Measurements from ENCODE around the gene ZNF474. TPM values are rescaled to one million over a fixed set of nuclear protein-coding genes. Genes with fewer than 3 reads are reported as not detected.
A peak's percentile ranks its signal among the peaks of the same experiment; 100 is the strongest.

Gene ZNF474
- total and polyA plus RNA-seq, 4 donors: 0.94 to 8.9 (median 5.2) TPM

GRCh38 chr5:122112063-122112462 is 17.3 kb upstream of the ZNF474 start:
- H3K9me3 ChIP-seq (ENCODE audit: control insufficient read depth in 4 of 4, insufficient read depth in 3 of 4, low read length in 3 of 4): no peaks in the 10 kb centered on the region
- H3K27ac ChIP-seq (ENCODE audit: low read depth in 1 of 2, low read length in 1 of 2): no peak overlapping the region
- no peak for DNase-seq
- ATAC-seq (ENCODE audit: insufficient read depth, low FRiP score): no peak
- H3K9ac ChIP-seq (ENCODE audit: insufficient read depth in 1 of 2, low read length in 2 of 2): no peak overlapping the region
- whole genome bisulfite sequencing, 2 donors: 55 to 62% methylated on average over 3 of the region's 3 CpGs
- H3K36me3 ChIP-seq (ENCODE audit: control insufficient read depth in 4 of 4, insufficient read depth in 4 of 4, low read length in 4 of 4): no peaks in the 10 kb centered on the region
- H3K27me3 ChIP-seq (ENCODE audit: control insufficient read depth in 3 of 3, insufficient read depth in 3 of 3, low read length in 2 of 3): no peaks in the 10 kb centered on the region
- TF ChIP-seq CTCF (IDR thresholded peaks at IDR 0.05; ENCODE audit: control extremely low read depth, extremely low read depth): no peak
- H3K4me3 ChIP-seq: no peak overlapping the region
- peaks cover 0 to 5% (median 0%) of the 10 kb centered on the region in 5 donors for H3K4me1 ChIP-seq (ENCODE audit: control insufficient read depth in 5 of 5, insufficient read depth in 5 of 5, low read length in 5 of 5)

GRCh38 chr5:122112733-122113558 is 16.4 kb upstream of the ZNF474 start:
- no peak for ATAC-seq (ENCODE audit: insufficient read depth, low FRiP score)
- WGBS, 2 donors: 64 to 68% methylated on average over 6 of the region's 6 CpGs
- Histone ChIP-seq H3K9ac (ENCODE audit: insufficient read depth in 1 of 2, low read length in 2 of 2) (no peak overlapping the region), H3K4me1 (ENCODE audit: control insufficient read depth in 5 of 5, insufficient read depth in 5 of 5, low read length in 5 of 5) (peaks cover 0 to 5% (median 0%) of the 10 kb centered on the region in 5 donors), H3K36me3 (ENCODE audit: control insufficient read depth in 4 of 4, insufficient read depth in 4 of 4, low read length in 4 of 4) (no peaks in the 10 kb centered on the region), H3K4me3 (no peak overlapping the region), H3K9me3 (ENCODE audit: control insufficient read depth in 4 of 4, insufficient read depth in 3 of 4, low read length in 3 of 4) (no peaks in the 10 kb centered on the region), H3K27ac (ENCODE audit: low read depth in 1 of 2, low read length in 1 of 2) (peak overlapping the region in 1 of 2 donors; percentile 49), H3K27me3 (ENCODE audit: control insufficient read depth in 3 of 3, insufficient read depth in 3 of 3, low read length in 2 of 3) (no peaks in the 10 kb centered on the region)
- TF ChIP-seq CTCF (IDR thresholded peaks at IDR 0.05; ENCODE audit: control extremely low read depth, extremely low read depth): no peak
- no peak for DNase-seq

GRCh38 chr5:122114501-122114900 is 14.8 kb upstream of the ZNF474 start:
- no peak overlapping the region for H3K27ac ChIP-seq (ENCODE audit: low read depth in 1 of 2, low read length in 1 of 2)
- WGBS, 2 donors: 72 to 78% methylated on average over 2 of the region's 2 CpGs
- H3K9ac ChIP-seq (ENCODE audit: insufficient read depth in 1 of 2, low read length in 2 of 2): no peak overlapping the region
- H3K9me3 ChIP-seq (ENCODE audit: control insufficient read depth in 4 of 4, insufficient read depth in 3 of 4, low read length in 3 of 4): no peaks in the 10 kb centered on the region
- no peak for TF ChIP-seq CTCF (IDR thresholded peaks at IDR 0.05; ENCODE audit: control extremely low read depth, extremely low read depth)
- DNase-seq (no peak), ATAC-seq (ENCODE audit: insufficient read depth, low FRiP score) (no peak)
- no peaks in the 10 kb centered on the region for H3K36me3 ChIP-seq (ENCODE audit: control insufficient read depth in 4 of 4, insufficient read depth in 4 of 4, low read length in 4 of 4)
- no peak overlapping the region for H3K4me3 ChIP-seq
- H3K27me3 ChIP-seq (ENCODE audit: control insufficient read depth in 3 of 3, insufficient read depth in 3 of 3, low read length in 2 of 3): no peaks in the 10 kb centered on the region
- H3K4me1 ChIP-seq (ENCODE audit: control insufficient read depth in 5 of 5, insufficient read depth in 5 of 5, low read length in 5 of 5): peaks cover 0 to 5% (median 0%) of the 10 kb centered on the region in 5 donors
